ENCODE results near the gene LENG8.
"Not testable (repeated sequence)": the region's sequence is repeated elsewhere in the genome, so short reads cannot be mapped to it uniquely, and the experiment has no call there.

LENG8 gene

DNA sequence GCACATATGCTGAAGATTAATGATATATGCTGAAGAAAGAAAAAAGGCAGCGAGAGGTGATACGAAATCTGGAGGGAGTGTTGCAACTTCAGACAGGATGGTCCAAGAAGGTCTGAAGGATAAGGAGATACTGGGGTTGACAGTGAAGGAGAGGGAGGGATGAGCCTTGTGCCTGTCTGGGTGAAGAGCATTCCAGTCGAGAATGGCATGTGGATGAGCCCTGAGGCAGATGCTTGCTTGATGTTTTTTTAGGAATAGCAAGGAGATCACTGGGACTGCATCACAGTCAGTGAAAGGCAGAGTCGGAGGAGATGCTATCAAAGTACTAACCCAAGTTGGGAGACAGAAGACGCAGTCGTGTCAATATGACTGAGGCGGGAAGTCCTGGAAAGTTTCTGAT lies 40.3 kb downstream of the LENG8 start:
- no peak for DNase-seq

- DNase-seq: no peak
Observed at GRCh38 chr19:54489766-54490165, 40.8 kb downstream of the LENG8 start.

- no peak for DNase-seq
Observed at GRCh38 chr19:54492568-54492967, 43.6 kb downstream of the LENG8 start.

DNA sequence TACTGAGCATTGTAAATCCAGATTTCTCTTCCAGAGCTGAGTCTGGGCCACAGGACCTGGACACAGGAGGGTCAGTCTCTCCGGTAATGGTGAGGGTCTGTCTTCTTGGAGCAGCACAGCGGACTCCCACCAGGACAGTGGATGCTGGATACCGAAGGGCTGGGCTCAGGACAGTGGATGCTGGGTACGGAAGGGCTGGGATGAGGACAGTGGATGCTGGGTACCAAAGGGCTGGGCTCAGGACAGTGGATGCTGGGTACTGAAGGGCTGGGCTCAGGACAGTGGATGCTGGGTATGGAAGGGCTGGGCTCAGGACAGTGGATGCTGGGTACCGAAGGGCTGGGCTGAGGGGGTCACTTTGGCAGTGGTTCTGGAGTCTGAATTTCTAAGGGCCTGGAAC lies 44.1 kb downstream of the LENG8 start:
- DNase-seq: not testable (repeated sequence)

GRCh38 chr19:54493967-54494585 lies 45.1 kb downstream of the LENG8 start:
- DNase-seq: no peak

DNA sequence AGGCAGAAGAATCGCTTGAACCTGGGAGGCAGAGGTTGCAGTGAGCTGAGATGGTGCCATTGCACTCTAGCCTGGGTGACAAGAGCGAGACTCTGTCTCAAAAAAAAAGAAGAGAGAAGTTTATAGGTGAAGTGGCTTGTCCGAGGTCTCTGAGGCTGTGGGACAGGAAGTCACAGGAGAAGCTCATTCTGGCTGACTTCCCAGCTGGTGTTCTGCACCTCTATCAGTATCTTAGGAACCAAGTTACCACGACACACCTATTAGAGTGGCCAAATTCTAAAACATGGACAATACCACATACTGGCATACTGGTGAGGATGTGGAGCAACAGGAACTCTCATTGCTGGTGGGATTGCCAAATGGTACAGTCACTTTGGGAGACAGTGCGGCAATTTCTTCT lies 46.3 kb downstream of the LENG8 start:
- not testable (repeated sequence) for DNase-seq

- not testable (repeated sequence) for DNase-seq
Observed at GRCh38 chr19:54497747-54498450, 48.9 kb downstream of the LENG8 start.

GRCh38 chr19:54498451-54498772 lies 49.4 kb downstream of the LENG8 start:
- not testable (repeated sequence) for DNase-seq

- no peak for DNase-seq
Observed at GRCh38 chr19:54502518-54503048, 53.6 kb downstream of the LENG8 start, which contains the start of gene LAIR2. LAIR2 (plus strand) TSS chr19:54502831; CDS start chr19:54502919, 88 bp downstream.

GRCh38 chr19:54505542-54505941 lies 56.5 kb downstream of the LENG8 start:
- not testable (repeated sequence) for DNase-seq

- no peak for DNase-seq
Observed at GRCh38 chr19:54506079-54506478, 57.1 kb downstream of the LENG8 start.

DNA sequence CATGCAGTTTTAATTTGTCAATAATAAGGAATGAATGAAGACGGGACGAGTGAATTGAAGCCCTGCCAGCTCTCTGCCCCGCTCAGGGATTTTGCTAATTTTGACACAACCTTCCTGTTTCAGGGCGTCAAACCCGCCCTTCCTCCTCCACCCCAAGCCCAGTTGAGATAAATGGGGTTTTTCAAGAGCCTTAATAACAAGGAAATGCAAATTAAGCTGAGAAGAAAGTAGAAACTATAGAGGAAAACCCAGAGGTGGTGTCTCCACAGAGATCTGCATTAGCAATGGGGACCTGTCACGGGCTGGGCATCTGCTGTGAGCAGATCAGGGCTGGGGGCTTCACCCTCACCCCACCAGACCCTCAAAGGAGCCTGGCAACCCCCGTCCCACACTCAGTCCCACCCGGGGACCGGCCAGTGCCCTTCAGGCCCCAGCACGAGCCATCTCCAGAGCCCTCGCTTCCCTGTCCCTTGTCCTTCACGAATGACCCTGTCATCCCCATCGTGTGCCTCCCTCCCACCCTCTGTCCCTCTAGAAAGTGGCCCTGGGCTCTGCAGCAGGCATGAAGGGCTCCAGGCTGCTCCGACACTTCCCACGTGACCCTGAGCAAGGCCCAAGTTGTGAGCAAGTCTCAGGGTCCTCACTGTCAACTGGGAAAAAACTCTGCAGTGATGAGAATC lies 58.2 kb downstream of the LENG8 start:
- not testable (repeated sequence) for DNase-seq

- no peak for DNase-seq
Observed at GRCh38 chr19:54507824-54508223, 58.8 kb downstream of the LENG8 start.

DNA sequence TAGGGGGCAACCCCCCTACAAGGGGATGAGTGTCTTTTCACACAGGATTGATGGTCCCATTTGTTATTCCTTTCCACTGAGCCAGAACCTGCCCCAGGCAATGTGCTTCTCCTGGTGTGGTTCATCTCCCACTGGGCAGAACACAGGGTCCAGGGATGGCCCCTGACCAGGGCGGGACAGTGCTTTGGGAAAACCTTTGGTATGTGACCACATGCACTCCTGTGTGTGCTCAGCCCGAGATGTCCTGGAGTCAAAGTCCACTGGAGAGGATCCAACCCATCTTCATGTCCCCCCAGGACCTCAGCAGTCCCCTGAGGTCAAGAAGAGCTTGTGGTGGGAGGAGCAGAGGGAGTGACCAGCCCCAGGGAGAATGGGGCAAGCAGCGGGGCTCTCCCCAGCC lies 59.5 kb downstream of the LENG8 start:
- not testable (repeated sequence) for DNase-seq

- not testable (repeated sequence) for DNase-seq
Observed at GRCh38 chr19:54509200-54509940, 60.4 kb downstream of the LENG8 start.

Measured in activated CD4-positive, CD25-positive, alpha-beta regulatory T cell treated with anti-CD3 and anti-CD28 coated beads, Interleukin-2, amount 50 U/mL, for 72 hours (primary cell).